HG03175 (cell line): ENCODE measurements around the gene DDX39A.
"Not testable (repeated sequence)": the region's sequence is repeated elsewhere in the genome, so short reads cannot be mapped to it uniquely, and the experiment has no call there.

Experiments used
- ATAC-seq: cut with Tn5 transposase; IDR thresholded peaks from one replicate; pipeline ENCODE4 v1.9.1; 2021; ENCODE audit warnings: mild to moderate bottlenecking, moderate library complexity; ENCODE audit not compliant: unreplicated experiment

Gene DDX39A

DNA sequence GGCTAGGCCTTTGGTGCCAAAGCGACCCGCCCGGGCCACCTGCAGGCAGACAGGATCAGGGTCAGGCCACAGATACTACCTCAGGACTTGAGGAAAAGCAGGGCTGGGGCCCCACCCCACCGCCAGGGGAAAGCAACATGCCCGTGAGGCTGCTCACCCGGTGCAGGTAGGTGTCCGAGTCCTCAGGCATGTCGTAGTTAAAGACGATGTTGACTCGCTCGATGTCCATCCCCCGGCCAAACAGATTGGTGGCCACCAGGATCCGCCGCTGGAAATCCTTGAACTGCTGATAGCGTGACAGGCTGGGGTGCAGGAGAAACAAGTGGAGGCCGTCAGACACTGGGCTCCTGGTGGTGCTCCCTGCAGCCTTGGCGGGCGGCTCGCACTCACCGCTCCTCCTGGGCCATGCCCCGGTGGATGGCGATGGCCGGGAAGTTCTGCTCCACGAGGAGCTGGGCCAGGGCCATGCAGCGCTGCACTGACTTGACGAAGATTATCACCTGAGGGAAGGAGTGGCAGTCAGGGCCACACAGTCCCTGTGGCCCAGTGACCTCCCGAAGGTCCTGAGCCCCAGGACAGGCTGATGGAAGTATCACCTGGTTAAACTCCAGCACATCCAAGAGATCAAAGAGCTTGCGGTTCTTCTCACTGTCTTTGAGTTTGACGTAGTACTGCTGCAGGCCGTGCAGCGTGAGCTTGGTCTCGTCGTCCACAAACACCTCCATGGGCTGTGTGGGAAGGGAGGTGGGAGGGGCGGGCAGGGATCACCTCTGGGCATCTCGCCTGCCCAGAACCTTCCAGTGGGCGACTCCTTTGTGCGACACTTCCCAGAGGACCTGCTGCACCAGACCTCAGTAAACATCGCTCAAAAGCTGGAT lies 9.8 kb downstream of the DDX39A start:
- ATAC-seq = no peak

GRCh38 chr19:14408491-14409145 lies 10.5 kb downstream of the DDX39A start:
- ATAC-seq = no peak

DNA sequence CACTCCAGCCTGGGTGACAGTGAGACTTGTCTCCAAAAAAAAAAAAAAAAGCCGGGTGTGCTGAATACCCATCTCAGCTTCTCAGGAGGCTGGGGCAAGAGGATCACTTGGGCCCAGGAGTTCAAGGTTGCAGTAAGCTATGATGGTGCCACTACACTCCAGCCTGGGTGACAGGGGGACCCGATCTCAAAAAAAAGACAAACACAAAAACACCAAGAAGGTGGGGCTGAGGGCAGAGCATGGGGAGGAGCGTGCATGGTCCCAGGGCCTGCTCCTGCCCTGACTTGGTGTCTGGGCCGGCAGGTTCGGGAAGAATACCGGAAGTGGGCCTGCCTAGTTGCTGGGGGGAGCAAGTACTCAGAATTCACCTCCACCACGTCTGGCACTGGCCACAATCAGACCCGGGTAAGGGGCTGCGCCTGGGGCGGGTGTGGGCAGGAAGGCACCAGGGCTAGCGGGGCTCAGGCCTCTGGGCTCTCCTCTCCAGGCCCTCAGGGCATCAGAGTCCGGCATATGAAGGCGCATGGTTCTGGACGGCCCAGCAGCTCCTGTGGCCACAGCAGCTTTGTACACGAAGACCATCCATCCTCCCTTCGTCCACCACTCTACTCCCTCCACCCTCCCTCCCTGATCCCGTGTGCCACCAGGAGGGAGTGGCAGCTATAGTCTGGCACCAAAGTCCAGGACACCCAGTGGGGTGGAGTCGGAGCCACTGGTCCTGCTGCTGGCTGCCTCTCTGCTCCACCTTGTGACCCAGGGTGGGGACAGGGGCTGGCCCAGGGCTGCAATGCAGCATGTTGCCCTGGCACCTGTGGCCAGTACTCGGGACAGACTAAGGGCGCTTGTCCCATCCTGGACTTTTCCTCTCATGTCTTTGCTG lies 11.3 kb downstream of the DDX39A start:
- no peak for ATAC-seq

DNA sequence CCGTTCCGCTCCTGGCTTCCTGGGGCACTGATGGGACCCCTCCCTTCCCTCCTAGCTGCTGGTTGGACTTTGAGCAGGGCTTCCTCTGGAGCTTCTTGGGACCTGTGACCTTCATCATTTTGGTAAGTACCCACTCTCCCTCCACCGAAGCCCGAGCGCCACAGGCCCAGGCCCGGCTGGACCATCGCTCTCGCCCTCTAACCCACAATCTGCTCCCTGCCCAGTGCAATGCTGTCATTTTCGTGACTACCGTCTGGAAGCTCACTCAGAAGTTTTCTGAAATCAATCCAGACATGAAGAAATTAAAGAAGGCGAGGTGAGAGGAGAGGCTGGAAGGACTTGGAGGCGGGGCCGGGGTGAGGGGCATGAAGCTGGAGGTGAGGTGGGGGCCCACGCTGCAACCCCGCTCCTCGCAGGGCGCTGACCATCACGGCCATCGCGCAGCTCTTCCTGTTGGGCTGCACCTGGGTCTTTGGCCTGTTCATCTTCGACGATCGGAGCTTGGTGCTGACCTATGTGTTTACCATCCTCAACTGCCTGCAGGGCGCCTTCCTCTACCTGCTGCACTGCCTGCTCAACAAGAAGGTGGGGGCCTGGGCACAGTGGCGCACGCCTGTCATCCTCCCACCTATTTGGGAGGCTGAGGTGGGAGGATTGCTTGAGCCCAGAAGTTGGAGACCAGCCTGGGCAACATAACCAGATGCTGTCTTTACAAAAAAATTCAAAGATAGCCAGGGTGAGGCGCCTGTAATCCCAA lies 12.3 kb downstream of the DDX39A start:
- no peak for ATAC-seq

GRCh38 chr19:14405758-14406644 lies 13.1 kb downstream of the DDX39A start:
- peak; percentile 72 for ATAC-seq

- ATAC-seq = no peak
These were observed 13.8 kb downstream of the DDX39A start for GRCh38 chr19:14405380-14405757.

GRCh38 chr19:14404312-14404711 lies 14.8 kb downstream of the DDX39A start:
- no peak for ATAC-seq

DNA sequence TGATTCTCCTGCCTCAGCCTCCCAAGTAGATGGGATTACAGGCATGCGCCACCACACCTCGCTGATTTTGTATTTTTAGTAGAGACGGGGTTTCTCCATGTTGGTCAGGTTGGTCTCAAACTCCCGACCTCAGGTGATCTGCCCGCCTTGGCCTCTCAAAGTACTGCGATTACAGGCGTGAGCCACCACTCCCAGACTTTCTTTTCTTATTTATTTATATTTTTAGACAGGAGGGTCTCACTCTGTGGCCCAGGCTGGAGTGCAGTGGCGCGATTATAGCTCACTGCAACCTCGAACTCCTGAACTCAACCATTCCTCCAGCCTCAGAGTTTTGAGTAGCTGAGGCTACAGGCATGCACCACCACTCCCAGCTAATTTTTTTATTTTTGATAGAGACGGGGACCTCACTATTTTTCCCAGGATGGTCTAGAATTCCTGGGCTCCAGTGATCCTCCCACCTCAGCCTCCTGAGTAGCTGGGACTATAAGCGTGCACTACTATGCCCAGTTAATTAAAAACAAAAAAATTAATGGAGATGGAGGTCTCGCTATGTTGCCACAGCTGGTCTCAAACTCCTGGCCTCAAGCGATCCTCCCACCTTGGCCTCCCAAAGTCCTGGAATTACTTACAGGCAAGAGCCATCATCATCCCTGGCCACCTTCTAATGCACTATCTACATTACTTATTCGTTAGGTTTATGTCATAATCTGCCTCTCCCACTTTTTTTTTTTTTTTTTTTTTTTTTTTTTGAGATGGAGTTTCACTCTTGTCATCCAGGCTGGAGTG lies 15.8 kb downstream of the DDX39A start:
- not testable (repeated sequence) for ATAC-seq

DNA sequence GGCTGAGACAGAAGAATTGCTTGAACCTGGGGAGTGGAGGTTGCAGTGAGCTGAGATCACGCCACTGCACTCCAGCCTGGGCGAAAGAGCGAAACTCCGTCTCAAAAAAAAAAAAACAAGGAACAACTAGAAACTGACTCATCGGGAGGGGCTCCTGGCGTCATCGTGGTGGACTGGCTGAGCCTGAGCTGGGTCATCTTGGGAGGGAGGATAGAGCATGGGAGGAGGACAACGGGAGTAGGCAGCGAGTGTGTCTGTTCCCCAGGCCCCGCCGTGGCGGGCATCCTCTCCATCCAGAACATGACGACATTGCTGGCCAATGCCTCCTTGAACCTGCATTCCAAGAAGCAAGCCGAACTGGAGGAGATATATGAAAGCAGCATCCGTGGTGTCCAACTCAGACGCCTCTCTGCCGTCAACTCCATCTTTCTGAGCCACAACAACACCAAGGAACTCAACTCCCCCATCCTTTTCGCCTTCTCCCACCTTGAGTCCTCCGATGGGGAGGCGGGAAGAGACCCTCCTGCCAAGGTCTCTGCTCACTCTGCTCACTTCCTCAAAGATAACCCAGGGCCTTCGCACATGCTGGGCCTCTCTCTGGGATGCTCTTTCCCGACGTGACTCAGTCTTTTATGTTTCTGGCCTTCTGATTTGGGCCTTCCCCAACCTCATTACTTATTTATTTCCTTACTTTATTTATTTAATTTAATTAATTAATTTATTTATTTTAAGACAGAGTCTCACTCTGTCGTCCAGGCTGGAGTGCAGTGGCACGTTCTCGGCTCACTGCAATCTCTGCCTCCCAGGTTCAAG lies 16.6 kb downstream of the DDX39A start:
- ATAC-seq = no peak

DNA sequence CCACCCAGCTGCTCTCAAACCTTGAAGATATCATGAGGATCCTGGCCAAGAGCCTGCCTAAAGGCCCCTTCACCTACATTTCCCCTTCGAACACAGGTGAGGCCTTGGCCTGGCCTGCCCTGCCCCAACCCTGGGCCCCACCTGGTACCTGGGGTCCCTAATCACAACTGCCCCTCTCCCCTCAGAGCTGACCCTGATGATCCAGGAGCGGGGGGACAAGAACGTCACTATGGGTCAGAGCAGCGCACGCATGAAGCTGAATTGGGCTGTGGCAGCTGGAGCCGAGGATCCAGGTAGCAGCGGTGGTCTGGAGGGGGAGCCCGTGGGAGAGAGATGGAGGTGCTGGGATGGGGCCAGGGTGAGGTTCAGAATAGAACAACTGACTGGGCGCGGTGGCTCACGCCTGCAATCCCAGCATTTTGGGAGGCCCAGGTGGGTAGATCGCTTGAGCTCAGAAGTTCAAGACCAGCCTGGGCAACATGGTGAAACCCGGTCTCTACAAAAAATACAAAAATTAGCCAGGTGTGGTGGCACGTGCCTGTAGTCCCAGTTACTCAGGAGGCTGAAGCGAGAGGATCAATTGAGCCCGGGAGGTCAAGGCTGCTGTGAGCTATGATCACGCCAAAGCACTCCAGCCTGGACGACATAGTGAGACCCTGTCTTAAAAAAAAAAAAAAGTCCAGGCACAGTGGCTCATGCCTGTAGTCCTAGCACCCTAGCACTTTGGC lies 17.5 kb downstream of the DDX39A start:
- no peak for ATAC-seq

GRCh38 chr19:14400951-14401431 lies 18.1 kb downstream of the DDX39A start:
- ATAC-seq = no peak

DNA sequence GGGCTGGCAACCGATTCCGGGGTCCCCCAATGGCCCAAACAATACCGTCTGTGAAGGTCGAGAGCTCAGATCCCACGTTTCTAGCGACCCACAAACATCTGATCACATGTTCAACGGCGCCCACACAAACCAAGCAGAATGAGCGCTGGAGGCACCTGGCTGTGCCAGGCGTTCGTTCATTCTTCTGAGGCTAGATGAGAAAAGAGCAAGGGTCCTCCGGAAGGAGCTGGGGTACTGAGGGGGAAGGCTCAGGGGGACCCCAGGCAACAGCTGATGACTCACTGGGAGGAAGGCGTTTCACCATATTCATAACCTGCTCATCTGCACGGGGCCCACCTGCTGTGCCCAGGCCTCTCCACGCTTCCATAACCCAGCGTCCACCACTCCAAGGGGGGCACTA lies 22.0 kb downstream of the DDX39A start:
- ATAC-seq = not testable (repeated sequence)

- ATAC-seq = not testable (repeated sequence)
These were observed 22.4 kb downstream of the DDX39A start for GRCh38 chr19:14396730-14397129.

DNA sequence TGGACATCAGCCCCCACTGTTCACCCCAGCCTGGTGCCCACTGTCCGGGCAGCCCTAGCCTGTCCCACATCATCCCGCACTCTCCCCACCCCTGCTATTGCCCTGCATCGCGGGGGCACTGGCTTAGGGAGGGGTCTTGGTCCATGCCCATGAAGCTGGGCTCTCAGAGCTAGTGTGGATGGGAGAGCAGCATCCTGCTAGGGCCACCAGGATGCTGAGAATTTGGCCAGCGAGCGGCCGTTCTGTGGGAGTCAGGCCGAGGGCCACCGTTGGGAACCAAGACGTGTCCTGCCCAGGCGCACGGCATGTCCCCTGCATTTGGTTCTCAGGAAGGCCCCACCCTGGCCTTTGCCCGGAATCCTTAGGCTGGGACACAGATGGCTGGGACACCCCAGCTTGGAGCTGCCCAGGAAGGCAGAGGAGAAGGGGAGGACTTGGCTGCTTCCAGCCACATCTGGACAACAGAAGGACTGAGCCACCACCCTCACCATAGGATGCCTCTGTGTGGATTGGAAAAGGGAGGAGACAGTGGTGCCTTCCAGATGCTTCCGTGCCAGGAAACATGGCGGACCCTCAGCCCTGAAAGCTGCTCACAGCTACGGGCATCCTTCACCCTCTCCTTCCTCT lies 23.3 kb downstream of the DDX39A start:
- ATAC-seq = no peak

- no peak for ATAC-seq
These were observed 23.9 kb downstream of the DDX39A start for GRCh38 chr19:14395262-14395661.

GRCh38 chr19:14394167-14394566 lies 25.0 kb downstream of the DDX39A start:
- ATAC-seq = no peak

GRCh38 chr19:14393329-14393728 lies 25.8 kb downstream of the DDX39A start:
- no peak for ATAC-seq
